Stimulated activated effector memory CD8-positive, alpha-beta T cell treated with anti-CD3 and anti-CD28 coated beads, Interleukin-12 subunit alpha, Interleukin-12 subunit beta, amount 100 ng/mL, for 72 hours (primary cell): ENCODE results near the gene NR1D1.

Experiments
- ATAC-seq: fragments of 150-1000 bp; cut with Tn5 transposase; 2 replicates; pipeline ENCODE4 v1.10.0; 2021
- DNase-seq, 2 donors: peaks; one replicate each; pipeline ENCODE4 v3.0.0; 2021 to 2022; ENCODE audit warnings: low spot score in 2 of 2
- H3K27ac Mint-ChIP-seq: one replicate; pipeline ENCODE4 v1.8.0; 2022; ENCODE audit warnings: mild to moderate bottlenecking, mixed read lengths
- H3K36me3 Mint-ChIP-seq: one replicate; pipeline ENCODE4 v1.8.0; 2022; ENCODE audit warnings: mild to moderate bottlenecking, mixed read lengths
- H3K4me1 Mint-ChIP-seq: one replicate; pipeline ENCODE4 v1.8.0; 2022; ENCODE audit warnings: mixed read lengths
- H3K4me3 Mint-ChIP-seq: one replicate; pipeline ENCODE4 v1.8.0; 2022; ENCODE audit warnings: mild to moderate bottlenecking, mixed read lengths
- H3K9me3 Mint-ChIP-seq: one replicate; pipeline ENCODE4 v1.8.0; 2022; ENCODE audit warnings: mixed read lengths

Gene NR1D1

GRCh38 chr17:40115101-40115436 is 14.7 kb upstream of the NR1D1 start:
- Mint-ChIP-seq H3K4me1 (peaks cover 49% of the 10 kb centered on the region), H3K4me3 (no peak overlapping the region), H3K36me3 (peaks cover 7% of the 10 kb centered on the region), H3K27ac (no peak overlapping the region), H3K9me3 (no peaks in the 10 kb centered on the region)
- no peak for DNase-seq
- no peak for ATAC-seq

GRCh38 chr17:40113907-40114245 is 13.5 kb upstream of the NR1D1 start:
- peaks cover 7% of the 10 kb centered on the region for H3K36me3 Mint-ChIP-seq
- no peaks in the 10 kb centered on the region for H3K9me3 Mint-ChIP-seq
- no peak for ATAC-seq
- DNase-seq, result no peak
- peak overlapping the region; percentile 70 for H3K4me3 Mint-ChIP-seq
- H3K27ac Mint-ChIP-seq, result peak overlapping the region; percentile 79
- H3K4me1 Mint-ChIP-seq, result peaks cover 59% of the 10 kb centered on the region

- Mint-ChIP-seq H3K27ac (peak overlapping the region; percentile 79), H3K4me3 (peak overlapping the region; percentile 70), H3K36me3 (peaks cover 7% of the 10 kb centered on the region), H3K4me1 (peaks cover 57% of the 10 kb centered on the region), H3K9me3 (no peaks in the 10 kb centered on the region)
- ATAC-seq (peak; percentile 92), DNase-seq (peak; percentile 86 to 97)
Observed at GRCh38 chr17:40113110-40113906, 12.9 kb upstream of the NR1D1 start.

GRCh38 chr17:40112718-40113109 is 12.3 kb upstream of the NR1D1 start:
- peaks cover 11% of the 10 kb centered on the region for H3K36me3 Mint-ChIP-seq
- no peak for DNase-seq
- peaks cover 58% of the 10 kb centered on the region for H3K4me1 Mint-ChIP-seq
- H3K4me3 Mint-ChIP-seq, result peak overlapping the region; percentile 70
- H3K27ac Mint-ChIP-seq, result peak overlapping the region; percentile 79
- H3K9me3 Mint-ChIP-seq, result no peaks in the 10 kb centered on the region
- no peak for ATAC-seq

- Mint-ChIP-seq H3K4me1 (peaks cover 62% of the 10 kb centered on the region), H3K36me3 (peaks cover 13% of the 10 kb centered on the region), H3K9me3 (no peaks in the 10 kb centered on the region), H3K4me3 (peak overlapping the region; percentile 70), H3K27ac (peak overlapping the region; percentile 79)
- ATAC-seq, result no peak
- DNase-seq, result no peak
Observed at GRCh38 chr17:40112191-40112711, 11.9 kb upstream of the NR1D1 start.

GRCh38 chr17:40111221-40112128 is 11.1 kb upstream of the NR1D1 start:
- H3K4me1 Mint-ChIP-seq, result peaks cover 70% of the 10 kb centered on the region
- peak overlapping the region; percentile 70 for H3K4me3 Mint-ChIP-seq
- no peaks in the 10 kb centered on the region for H3K9me3 Mint-ChIP-seq
- DNase-seq (peak; percentile 42 to 85), ATAC-seq (peak; percentile 54)
- peak overlapping the region; percentile 79 for H3K27ac Mint-ChIP-seq
- peaks cover 13% of the 10 kb centered on the region for H3K36me3 Mint-ChIP-seq

GRCh38 chr17:40110026-40110845 is 9.8 kb upstream of the NR1D1 start:
- ATAC-seq (no peak), DNase-seq (no peak)
- Mint-ChIP-seq H3K4me1 (peaks cover 83% of the 10 kb centered on the region), H3K36me3 (peaks cover 13% of the 10 kb centered on the region), H3K9me3 (no peaks in the 10 kb centered on the region), H3K4me3 (peak overlapping the region; percentile 70), H3K27ac (peak overlapping the region; percentile 79)

- Mint-ChIP-seq H3K27ac (peak overlapping the region; percentile 95), H3K9me3 (no peaks in the 10 kb centered on the region), H3K4me1 (peaks cover 93% of the 10 kb centered on the region), H3K36me3 (peaks cover 13% of the 10 kb centered on the region), H3K4me3 (no peak overlapping the region)
- DNase-seq, result no peak
- no peak for ATAC-seq
Observed at GRCh38 chr17:40108970-40109824, 8.8 kb upstream of the NR1D1 start.

GRCh38 chr17:40107522-40108174 is 7.3 kb upstream of the NR1D1 start:
- Mint-ChIP-seq H3K27ac (peak overlapping the region; percentile 95), H3K4me3 (peak overlapping the region; percentile 70), H3K4me1 (peaks cover 95% of the 10 kb centered on the region), H3K36me3 (peaks cover 6% of the 10 kb centered on the region), H3K9me3 (no peaks in the 10 kb centered on the region)
- ATAC-seq (peak; percentile 1), DNase-seq (no peak)

GRCh38 chr17:40106760-40107521 is 6.6 kb upstream of the NR1D1 start:
- Mint-ChIP-seq H3K27ac (peak overlapping the region; percentile 95), H3K4me3 (peak overlapping the region; percentile 70), H3K9me3 (no peaks in the 10 kb centered on the region), H3K4me1 (peaks cover 91% of the 10 kb centered on the region), H3K36me3 (peaks cover 6% of the 10 kb centered on the region)
- DNase-seq (no peak), ATAC-seq (no peak)

GRCh38 chr17:40105861-40106759 is 5.7 kb upstream of the NR1D1 start:
- ATAC-seq (no peak), DNase-seq (no peak)
- Mint-ChIP-seq H3K4me1 (peaks cover 91% of the 10 kb centered on the region), H3K9me3 (no peaks in the 10 kb centered on the region), H3K36me3 (peaks cover 6% of the 10 kb centered on the region), H3K4me3 (peak overlapping the region; percentile 70), H3K27ac (peak overlapping the region; percentile 95)

- no peak for ATAC-seq
- H3K4me3 Mint-ChIP-seq, result no peak overlapping the region
- no peak for DNase-seq
- H3K27ac Mint-ChIP-seq, result peak overlapping the region; percentile 95
- peaks cover 14% of the 10 kb centered on the region for H3K36me3 Mint-ChIP-seq
- H3K9me3 Mint-ChIP-seq, result no peaks in the 10 kb centered on the region
- peaks cover 91% of the 10 kb centered on the region for H3K4me1 Mint-ChIP-seq
Observed at GRCh38 chr17:40104594-40105486, 4.5 kb upstream of the NR1D1 start.
